Activated T-cell treated with anti-CD3 and anti-CD28 coated beads, Interleukin-2, amount 50 U/mL, for 48 hours (primary cell): Measurements from ENCODE around the gene NAP1L4.

Source experiments
- DNase-seq, 2 experiments: peaks; one replicate each; pipeline ENCODE4 v3.0.0-alpha.2; 2020

The NAP1L4 gene

DNA sequence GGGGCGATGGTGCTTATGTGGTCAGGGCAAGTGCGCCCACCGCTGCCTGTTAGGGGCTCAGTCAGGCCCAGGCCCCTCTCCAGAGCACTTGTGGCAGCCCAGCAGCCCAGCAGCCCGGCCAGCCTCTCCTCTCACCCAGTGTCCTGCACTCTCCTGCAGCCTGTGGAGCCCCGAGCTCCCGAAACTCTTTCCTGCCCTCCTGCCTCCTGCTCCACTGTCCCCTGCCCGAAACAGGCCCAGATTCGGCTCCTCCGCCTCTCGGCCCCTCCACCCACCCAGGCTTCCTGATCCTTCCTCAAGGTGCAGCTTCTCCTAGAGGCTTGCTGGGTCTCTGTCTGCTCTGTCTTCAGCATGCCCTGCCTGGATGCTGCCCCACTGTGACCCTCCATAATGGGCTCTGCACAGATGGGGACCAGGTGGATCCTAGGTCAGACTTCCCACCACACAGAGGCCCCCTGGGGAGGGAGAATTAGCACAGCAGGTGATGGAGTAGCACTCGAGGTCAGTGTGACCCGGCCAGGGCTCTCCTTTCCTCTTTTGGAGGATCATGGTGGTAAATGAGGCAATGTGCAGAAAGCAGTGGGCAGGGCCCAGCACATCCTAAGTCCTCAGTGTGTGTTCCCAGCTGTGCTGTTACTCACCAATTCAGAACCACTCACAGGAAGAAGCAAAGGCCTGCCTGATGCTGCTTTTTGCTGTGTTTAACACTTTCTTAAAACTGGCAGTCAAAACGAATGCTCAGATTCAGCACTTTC lies 18.6 kb upstream of the NAP1L4 start:
- no peak for DNase-seq

DNA sequence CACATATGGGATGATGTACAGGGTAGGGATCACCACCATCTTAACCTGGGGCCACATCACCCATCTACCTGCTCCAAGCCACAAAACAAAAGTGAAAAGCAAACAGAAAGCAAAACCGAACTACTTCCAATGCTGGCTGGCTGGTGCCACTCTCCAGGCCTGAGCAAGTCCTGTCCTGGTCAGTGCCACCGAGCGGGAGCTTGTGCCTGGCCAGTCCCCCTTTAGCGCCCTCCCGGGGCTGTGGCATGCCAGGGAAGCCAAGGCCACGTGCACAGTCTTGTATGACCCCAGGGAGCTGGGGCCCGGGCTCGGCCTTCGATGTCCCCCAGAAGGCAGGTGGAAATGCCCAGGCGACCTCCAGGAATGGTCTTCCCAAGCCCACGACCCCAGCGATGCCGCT lies 17.9 kb upstream of the NAP1L4 start:
- no peak for DNase-seq

DNA sequence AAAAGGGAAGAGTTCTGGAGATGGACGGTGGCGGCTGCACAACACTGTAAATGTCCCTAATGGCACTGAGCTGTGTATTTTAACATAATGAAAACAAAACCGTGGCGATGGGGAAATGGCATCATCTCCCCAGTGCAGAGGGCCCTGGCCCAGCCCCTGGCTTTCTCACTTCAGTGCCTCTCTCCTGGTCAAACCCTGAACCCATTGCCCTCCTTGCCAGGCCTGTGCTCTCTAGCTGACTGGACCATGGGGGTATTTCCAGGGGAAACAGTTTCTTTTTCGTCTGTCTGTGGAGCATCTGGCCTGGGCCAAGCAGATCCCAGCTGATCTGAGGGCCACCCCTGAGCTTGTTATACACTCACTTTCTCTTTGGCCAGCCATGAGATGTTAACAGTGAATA lies 17.4 kb upstream of the NAP1L4 start:
- DNase-seq, result no peak

DNA sequence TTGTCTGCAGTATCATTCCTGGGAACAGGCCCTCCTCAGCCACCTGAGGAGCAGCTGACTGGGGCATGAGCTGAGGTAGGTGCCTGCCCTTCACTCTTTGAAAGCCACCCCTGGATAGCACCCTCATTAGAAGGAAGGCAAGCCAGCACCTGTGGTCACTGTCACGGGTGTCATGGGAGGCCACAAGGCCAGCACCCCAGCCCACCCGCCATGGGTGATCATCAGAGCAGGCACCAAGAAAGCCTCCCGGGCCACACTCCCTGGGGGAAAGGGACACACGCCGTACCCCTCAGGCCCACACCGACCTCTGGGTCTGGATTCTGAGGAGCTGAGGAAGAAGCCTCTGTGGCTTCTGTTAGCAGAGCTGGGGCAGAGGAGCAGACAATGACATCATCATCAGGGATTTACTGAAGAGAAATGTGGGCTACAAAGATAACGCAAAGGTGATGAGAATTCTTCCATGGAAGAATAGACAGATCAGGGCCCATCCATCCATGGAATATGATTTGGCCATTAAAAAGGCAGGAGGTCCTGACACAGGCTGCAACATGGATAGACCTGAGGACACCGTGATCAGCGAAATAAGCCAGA lies 16.7 kb upstream of the NAP1L4 start:
- DNase-seq, result no peak

DNA sequence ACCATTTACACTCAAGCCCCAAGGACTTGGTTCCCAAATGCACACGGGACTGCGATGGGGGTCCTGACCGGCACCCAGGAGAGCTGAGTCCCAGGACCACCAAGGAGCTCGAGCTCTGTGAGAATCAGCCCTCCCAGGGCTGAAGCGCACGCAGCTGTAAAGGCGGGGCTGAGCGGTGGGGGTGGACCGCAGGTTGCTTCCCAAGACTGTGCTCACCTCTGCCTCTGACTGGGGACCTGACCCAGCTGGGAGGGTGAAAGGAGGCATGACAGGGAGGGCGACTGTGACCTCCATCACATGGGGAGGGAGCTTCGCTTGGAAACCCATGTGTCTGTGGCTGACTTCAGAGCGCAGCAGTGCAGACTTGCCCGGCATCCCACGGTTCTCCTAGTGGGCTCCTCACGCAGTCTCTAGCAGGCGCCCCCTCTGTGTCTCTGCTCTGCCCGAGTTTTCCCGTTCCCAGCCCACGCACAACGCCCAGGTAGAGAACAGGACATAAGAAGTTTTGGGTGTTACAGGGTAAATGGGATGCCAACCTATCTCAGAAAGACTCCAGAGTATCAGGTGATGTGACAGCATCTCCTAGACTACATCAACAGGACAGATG lies 15.4 kb upstream of the NAP1L4 start:
- DNase-seq, result no peak

- DNase-seq, result no peak
Observed at GRCh38 chr11:3006505-3007260, 14.6 kb upstream of the NAP1L4 start.

GRCh38 chr11:3004481-3004880 lies 12.4 kb upstream of the NAP1L4 start:
- DNase-seq, result no peak

DNA sequence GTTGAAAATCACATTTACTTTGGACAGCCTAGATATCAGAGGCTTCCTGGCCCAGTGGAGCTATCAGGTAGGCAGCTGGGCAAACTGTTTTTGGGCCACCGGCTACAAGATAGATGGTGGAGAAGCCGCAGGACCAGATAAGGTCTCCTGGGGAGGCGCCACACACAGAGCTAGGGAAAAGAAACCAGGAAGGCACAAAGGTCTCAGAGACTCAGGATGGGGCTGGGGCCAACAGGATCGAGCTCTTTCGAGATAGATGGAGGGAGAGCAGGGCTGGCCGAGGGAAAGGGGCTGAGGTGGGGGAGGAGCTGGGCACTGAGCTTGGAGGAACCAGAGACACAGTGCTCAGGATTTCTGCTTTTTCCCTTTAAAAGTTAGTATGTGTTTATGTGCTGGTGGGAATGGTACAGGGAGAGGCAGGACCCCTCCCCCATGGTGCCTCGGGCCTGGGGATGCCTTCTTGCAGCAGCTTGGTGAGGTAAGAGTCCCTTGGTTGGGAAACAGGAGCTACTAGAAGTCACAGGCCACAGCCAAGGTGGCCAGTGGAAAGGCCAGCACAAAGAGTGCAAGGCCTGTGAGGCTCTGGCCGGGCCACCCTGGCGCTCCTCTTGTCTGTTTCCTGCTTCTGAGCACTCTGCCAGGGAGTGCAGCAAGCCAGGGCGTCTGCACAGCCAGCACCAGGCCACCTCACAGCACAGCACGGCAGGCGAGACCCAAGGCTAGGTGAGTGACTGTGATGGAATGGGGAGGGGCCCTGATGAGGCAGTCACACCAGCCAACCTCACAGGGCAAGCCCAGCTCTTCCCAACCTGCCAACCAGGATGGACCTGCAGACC lies 11.5 kb upstream of the NAP1L4 start:
- no peak for DNase-seq

DNA sequence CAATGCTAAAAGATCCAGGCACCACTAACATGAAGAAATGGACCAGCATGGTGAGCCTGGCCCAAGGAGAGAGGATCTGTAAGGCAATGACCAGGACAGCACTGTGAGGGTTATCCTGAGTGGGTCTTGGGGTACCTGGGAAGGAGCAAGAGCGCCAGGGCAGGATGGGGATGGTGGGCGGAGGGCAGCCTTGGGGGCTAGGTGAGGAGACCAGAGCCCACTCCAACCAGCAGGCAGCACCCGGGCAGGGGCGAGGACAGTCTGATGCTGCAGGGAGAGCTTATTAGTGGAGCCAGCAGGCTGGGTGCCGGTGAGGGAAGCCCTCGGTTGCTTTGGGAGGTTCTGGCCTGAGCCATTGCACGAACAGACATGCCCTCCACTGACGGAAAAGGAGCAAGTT lies 10.7 kb upstream of the NAP1L4 start:
- no peak for DNase-seq

- DNase-seq, result no peak
Observed at GRCh38 chr11:3002351-3002861, 10.3 kb upstream of the NAP1L4 start.

GRCh38 chr11:3001496-3001895 lies 9.4 kb upstream of the NAP1L4 start:
- no peak for DNase-seq

DNA sequence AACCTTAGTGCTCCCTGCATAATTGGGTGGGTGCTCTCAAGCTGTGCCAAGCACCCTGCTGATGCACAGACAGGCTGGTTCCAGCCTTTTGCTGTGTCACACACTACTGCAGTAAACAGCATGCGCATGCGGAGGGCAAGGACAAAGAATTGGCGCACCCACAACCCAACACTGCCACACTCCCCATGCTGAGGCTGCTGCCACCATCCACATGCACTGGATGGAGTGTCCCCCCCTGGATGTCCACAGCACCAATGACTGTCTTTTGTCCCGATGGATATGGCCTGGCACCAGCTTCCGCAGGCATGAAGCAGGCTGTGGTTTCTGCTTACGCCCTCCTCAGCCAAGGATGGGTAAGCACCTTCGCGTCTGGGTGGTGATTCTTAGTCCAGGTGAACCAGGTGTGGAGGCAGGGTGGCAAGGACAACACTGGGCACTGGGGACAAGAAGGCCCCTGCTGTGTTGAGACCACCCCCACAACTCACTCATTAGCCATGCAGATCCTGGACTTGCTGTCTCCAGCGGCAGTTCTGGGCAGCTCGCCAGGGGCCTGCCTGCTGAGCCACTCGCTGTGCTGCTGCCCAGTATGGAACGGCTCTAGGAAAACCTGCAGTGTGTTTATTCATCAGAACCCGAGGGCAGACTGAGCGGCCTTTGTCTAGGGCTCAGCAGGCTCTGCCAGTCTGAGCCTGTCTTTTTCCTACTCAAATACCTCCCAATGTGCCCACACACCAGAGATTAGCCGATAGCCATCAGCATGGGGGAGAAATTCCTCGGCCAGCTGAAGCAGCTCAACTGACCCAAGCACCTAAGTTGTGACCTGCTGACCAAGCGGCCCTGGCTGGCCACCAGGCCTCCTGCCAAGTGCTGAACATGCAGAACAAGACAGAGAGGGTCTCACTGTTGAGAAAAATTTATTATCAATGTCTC lies 8.2 kb upstream of the NAP1L4 start:
- DNase-seq, result no peak

DNA sequence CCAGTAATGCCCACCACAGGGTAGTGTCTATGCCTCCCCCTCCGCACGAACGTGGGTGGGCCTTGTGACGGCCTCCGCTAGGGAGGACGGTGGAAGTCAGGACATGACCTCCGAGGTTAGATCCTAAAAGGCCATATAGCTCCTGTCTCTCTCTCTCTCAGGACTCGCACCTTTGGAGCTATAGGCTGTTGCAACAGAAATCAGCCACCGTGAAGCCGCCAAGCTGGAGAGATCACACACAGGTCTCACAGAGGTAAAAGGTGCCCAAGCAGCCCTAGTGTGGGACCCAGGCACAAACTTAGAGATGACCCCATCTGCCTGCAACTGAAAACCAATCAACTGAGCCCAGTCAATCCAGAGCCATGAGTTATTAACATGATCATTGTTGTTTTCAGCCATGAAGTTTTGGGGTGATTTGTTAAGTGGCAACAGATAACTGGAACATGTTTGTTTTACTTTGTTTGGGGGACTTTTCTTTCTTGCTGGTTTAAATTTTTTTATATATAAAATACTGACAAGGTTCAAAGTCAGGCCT lies 7.4 kb upstream of the NAP1L4 start:
- no peak for DNase-seq

DNA sequence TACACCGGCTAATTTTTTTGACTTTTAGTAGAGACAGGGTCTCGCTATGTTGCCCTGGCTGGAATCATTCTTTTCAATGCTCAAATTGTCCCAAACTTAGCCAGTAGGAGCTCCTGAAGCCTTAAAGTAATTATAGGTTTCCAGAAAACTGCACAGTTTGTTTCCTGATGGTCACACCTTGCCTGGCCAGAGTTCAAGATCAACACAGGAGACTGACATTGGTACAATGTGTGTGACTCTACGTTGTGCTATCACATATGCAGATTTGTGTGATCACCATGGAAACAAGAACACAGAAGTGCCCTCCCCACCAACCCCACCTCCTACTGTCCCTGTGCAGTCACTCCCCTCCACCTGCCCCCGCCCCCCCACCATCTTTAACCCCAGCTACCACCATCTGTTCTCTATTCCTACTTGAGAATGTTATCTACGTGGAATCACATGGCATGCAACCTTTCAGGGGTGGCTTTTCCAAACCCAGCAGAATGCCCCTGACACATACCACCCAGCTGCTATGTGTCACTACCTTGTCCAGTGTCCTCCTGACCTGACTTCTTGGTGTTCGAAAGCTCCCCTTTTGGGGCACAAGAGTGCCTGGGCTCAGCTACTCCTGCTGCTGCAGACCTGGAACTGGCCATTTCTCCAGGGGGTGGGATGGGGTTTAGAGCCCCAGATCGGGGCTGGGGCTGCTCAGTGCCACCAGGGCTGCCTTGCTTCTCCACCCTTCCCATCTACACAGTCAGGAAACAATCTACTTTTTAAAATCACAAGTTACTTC lies 6.1 kb upstream of the NAP1L4 start:
- no peak for DNase-seq

GRCh38 chr11:2997406-2997805 lies 5.3 kb upstream of the NAP1L4 start:
- DNase-seq, result no peak

DNA sequence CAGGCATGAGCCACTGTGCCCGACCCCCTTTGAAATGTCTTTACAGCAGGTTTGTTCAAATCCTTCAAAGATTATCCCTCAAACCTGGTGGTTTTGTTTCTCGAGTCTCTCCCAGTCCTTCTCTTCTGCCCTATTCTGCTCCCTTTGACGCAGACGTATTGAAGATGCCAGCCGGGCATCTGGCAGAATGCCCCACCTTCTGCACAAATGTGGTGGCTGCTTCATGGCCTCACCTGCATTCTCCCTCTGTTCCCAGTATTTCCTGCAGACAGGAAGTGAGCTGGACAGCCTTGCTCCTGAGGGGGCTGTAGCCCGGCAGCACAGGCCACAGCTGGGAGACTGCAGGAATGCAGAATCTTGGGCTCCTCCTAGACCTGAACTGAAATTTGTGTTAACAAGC lies 4.8 kb upstream of the NAP1L4 start:
- no peak for DNase-seq

DNA sequence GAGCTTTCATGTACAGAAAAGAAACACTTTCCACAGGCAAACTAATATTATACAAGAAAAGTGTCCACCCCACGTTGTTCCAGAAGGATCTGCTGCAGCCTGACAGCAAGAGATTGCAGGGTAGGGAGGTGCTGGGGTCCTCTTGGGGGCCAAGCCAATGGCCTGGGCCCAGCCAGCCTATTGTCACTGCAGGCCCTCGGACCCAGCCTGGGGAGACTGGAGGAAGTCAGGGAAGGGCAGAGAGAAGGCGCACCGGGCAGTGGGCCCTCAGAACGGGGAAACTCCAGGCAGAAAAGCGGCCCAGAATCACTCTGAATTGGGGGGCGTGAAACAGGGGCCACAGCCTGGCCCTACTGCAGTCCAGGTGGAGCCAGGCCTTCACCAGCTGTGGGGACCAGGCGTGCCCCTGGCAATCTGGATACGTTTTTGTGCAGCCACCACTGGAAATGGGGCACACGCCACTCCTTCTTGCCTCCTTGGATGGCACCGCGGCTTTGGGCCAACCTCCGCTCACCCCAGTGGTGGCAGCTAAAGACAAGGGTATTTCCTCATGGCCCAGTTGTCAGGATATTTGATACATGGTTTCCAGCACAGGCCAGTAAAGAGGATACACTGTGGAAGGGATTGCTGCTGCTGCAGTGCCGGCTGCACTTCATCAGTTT lies 3.9 kb upstream of the NAP1L4 start:
- DNase-seq, result no peak

- DNase-seq, result no peak
Observed at GRCh38 chr11:2995031-2995561, 3.0 kb upstream of the NAP1L4 start.

GRCh38 chr11:2994336-2994730 lies 2.2 kb upstream of the NAP1L4 start:
- no peak for DNase-seq

GRCh38 chr11:2992997-2993325 lies 832 bp upstream of the NAP1L4 start:
- DNase-seq, result no peak
